AG09319 (cell line): ENCODE measurements around the gene BTC.
A peak's percentile ranks its signal among the peaks of the same experiment; 100 is the strongest.

ENCODE experiments used
- DNase-seq: peaks from one replicate; pipeline ENCODE4 v3.0.0-alpha.2; 2010; ENCODE audit warnings: low read depth; ENCODE audit errors: extremely low read depth
- TF ChIP-seq, protein P1 (sequence below): IDR thresholded peaks from 2 replicates; pipeline ENCODE4 v1.5.1; 2011; ENCODE audit warnings: low read depth, mild to moderate bottlenecking, inconsistent platforms, low read length, moderate library complexity

BTC gene, protein sequence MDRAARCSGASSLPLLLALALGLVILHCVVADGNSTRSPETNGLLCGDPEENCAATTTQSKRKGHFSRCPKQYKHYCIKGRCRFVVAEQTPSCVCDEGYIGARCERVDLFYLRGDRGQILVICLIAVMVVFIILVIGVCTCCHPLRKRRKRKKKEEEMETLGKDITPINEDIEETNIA

DNA sequence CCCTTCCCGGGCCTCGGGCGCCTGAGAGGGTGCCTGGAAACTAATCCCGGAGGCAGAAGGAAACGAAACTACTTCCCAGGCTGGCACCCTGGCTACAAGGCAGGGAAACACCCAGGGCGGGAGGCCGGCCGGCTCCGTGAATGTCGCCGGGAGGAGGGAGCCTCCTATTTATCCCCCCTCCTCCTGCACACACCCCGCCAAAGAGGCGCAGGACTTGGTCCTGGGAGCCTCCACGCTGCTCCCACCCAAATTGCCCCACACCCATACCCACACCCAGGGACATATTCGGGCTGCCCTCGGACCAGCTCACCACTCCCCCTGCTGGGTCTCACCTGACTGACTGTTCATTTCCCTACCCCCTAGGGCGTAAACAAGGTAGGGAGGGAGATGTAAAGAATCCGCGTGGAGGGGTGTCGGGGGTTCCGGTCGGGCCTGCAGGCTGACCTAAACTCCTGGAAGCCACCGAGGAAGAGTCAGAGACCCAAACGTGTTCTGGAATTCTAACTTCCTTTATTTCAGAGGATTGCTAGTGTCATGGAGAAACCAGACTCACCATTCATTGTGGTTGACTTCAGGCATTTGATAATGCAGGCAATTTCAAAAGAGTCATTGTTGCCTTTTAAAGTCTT, at the start of gene BTC:
TSS of gene BTC (minus strand) at position 142 of the 629 bp plus-strand sequence. CDS start 198 bp downstream, outside the sequence.
- TF ChIP-seq, protein P1, sequence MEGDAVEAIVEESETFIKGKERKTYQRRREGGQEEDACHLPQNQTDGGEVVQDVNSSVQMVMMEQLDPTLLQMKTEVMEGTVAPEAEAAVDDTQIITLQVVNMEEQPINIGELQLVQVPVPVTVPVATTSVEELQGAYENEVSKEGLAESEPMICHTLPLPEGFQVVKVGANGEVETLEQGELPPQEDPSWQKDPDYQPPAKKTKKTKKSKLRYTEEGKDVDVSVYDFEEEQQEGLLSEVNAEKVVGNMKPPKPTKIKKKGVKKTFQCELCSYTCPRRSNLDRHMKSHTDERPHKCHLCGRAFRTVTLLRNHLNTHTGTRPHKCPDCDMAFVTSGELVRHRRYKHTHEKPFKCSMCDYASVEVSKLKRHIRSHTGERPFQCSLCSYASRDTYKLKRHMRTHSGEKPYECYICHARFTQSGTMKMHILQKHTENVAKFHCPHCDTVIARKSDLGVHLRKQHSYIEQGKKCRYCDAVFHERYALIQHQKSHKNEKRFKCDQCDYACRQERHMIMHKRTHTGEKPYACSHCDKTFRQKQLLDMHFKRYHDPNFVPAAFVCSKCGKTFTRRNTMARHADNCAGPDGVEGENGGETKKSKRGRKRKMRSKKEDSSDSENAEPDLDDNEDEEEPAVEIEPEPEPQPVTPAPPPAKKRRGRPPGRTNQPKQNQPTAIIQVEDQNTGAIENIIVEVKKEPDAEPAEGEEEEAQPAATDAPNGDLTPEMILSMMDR, result peak; percentile 31
- no peak for DNase-seq

DNA sequence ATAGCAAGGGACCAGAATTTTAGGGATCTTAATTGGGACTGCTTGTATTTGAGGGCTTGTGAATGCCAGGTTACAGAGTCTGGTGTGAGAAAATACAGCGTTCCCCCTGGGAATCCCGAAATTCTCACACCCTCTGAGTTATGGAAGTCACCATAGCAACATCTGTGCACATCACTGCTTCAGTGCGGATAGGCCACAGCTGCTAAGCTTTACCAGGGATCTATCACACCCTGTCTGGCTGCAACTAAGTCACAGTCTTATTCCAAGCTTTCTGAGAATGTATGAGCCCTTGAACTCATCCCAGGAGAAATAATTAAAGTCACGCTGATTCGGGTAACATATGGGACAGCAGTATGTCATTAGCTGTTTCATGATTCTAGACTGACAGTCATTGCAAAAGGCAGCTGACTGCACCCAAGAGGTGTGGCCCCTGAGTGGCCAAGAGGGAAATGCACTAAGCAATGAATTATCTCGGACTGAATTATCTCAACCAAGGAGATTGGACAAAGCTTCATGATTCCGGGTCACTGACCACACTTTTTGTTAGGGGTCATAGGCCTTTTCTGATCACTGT, 46.7 kb upstream of the BTC start:
- DNase-seq, result no peak
- TF ChIP-seq, protein P1, result no peak

DNA sequence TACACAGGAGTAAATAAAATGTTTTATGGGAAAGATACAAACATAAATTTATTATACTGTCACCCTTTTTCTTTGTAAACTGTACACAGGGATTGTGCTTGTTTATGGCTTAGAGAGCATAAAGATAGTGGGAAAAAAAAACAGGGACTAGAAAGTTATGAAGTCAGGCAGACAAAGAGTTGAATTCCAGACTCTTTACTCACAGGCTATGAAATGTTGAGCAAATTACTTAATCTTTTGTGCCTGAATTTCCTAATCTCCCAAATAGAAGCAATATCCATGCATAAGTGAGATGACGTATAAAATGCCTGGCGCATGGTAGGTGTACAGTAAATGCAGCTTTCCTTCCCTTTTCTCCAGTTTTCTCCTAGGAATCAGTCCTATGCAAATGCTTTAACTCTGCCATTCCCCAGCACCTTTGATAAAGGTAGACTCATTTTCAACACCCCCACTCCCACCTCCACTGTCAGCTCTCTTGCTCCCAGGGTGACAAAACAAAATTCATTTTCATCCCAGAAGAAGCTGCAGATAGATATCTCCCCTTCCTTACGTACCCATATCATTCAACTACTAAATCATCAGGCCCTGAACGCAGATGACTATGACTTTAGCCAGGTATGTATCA, 44.5 kb upstream of the BTC start:
- no peak for DNase-seq
- TF ChIP-seq, protein P1, result no peak

DNA sequence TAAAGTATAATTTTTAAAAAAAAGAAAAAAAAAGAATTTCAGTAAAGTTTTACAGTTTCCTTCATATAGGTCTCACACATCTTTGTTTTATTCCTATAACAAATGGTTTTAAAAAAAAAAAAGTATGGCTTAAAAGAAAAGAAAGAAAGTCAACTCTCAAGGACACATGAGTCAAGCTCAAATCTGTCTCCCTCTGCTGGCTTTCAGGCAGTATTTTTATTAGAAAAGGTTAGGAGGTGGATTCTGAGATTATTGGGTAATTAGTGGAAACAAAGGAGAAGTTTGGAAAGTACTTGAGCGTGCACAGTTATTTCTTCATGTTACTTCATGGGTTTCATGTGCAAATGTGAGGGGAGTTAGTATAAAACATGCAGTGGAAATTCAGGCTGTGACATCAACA, 36.6 kb upstream of the BTC start:
- TF ChIP-seq, protein P1, result no peak
- no peak for DNase-seq

DNA sequence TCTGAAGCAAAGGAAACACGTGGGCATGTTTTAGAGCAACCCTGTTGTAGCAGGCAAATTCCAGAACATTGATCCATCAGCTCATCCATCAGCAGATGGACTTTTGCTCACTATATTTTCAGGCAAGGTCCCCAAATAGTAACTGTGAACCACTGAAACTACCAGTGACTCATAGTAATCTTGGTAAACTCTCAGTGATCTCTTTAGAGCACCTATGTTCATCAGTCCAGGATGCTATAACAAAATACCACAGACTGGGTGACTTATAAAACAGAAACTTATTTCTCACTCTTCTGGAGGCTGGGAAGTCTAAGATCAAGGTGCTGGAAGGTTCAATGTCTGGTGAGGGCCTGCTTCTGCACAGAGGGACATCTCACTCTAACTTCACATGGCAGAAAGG, 28.9 kb upstream of the BTC start:
- TF ChIP-seq, protein P1, result no peak
- no peak for DNase-seq

DNA sequence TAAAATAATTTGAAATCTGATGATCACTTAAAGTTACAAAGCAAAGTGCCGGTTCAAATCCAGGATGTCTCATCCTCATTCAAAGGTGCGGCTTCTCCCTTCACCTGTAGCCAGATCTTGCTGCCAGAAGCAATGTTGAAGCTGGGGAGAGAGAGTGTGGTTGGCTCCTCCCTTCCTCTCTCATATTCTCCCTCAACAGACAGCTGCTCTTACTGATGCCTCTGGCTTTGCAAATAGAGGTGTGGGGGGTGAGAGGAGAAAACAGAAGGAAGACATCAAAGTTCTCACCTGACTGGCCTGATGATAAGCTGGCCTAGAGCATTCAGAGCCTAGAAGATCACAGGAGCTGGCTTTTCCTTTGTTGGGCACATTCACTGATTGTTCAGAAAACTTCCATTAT, 28.3 kb upstream of the BTC start:
- TF ChIP-seq, protein P1, result no peak
- no peak for DNase-seq

DNA sequence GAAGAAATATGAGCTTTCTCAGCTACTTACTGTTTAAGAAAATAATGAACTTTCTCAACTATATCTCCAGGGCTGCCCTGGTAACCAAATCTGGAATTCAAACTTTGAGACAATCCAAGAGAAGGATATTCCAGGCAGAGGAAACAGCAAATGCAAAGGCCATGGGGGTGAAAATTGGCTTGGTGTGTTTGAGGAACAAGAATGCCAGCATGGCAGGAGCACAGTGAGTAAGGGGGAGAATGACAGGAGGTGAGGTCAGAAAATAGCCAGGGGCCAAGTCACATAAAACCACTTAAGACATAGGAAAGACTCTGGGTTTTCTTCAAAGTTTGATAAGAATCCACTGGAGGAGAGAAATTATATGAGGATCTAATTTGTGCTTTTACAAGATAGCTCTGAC, 27.2 kb upstream of the BTC start:
- no peak for DNase-seq
- TF ChIP-seq, protein P1, result no peak
